Neutrophil (primary cell): Measurements from ENCODE around the gene THAP3.

Experiments
- H3K27ac ChIP-seq: fragments of 200-600 bp; sonication (generic); 2 replicates; pipeline ENCODE4 v1.5.1; 2016; ENCODE audit warnings: mild to moderate bottlenecking, moderate library complexity
- H3K27me3 ChIP-seq: fragments of 200-600 bp; sonication (generic); 2 replicates; pipeline ENCODE4 v1.6.0; 2016; ENCODE audit warnings: mild to moderate bottlenecking
- H3K36me3 ChIP-seq: fragments of 200-600 bp; sonication (generic); 2 replicates; pipeline ENCODE4 v1.5.1; 2017
- H3K4me1 ChIP-seq, 2 experiments: fragments of 200-600 bp in 1 of 2; sonication (generic) in 1 of 2; 1 replicate in 1 of 2; 2 replicates in 1 of 2; pipeline versions ENCODE4 v1.5.1 to v1.6.1; 2013 to 2016; ENCODE audit warnings: low read depth in 1 of 2, low read length in 1 of 2, mild to moderate bottlenecking in 1 of 2, moderate library complexity in 1 of 2; ENCODE audit not compliant: control insufficient read depth in 1 of 2, insufficient read depth in 1 of 2
- H3K4me3 ChIP-seq, 2 experiments: fragments of 200-600 bp in 1 of 2; sonication (generic) in 1 of 2; 1 replicate in 1 of 2; 2 replicates in 1 of 2; pipeline ENCODE4 v1.5.1; 2013 to 2016; ENCODE audit warnings: low read depth in 1 of 2, low read length in 1 of 2, mild to moderate bottlenecking in 1 of 2, moderate library complexity in 1 of 2
- H3K9me3 ChIP-seq: fragments of 200-600 bp; sonication (generic); 2 replicates; pipeline ENCODE4 v1.5.1; 2016
- TF ChIP-seq, protein P1 (sequence below): fragments of 200-600 bp; sonication (generic); IDR thresholded peaks from 2 replicates; pipeline ENCODE4 v1.5.1; 2016; ENCODE audit warnings: antibody characterized with exemption

THAP3 gene

DNA sequence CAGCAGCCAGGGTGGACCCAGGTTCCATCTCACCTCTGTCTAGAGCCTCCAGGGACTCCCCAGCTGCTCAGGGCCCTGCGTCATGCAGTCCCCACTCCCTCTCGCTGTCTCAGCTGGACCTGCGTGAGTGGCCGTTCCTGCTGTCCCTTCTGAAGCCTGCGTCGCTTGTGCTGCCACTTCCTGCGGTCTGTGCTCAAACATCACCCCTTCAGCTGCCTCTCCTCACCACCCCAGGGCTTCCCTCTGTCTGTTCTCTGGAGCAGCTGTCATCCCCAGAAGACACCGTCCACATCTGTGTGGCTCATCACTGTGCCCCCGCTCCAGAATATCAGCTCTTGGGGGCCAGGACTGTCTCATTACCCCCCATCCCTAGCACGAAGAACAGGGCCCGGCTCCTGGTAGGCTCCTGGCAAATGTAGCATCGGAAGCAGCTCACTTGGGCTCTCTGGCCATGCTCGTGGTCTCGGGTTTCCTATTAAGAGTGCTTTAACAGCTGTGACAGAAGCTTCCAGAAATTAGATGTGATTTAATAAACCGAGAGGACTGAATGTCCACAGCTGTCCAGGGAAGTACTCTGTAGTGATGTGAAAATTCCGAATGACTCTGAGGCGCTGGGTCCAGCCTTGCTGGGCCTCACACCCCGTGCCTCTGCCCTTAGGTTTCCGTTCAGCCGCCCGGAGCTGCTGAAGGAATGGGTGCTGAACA, 3.3 kb downstream of the THAP3 start:
- TF ChIP-seq, protein P1, sequence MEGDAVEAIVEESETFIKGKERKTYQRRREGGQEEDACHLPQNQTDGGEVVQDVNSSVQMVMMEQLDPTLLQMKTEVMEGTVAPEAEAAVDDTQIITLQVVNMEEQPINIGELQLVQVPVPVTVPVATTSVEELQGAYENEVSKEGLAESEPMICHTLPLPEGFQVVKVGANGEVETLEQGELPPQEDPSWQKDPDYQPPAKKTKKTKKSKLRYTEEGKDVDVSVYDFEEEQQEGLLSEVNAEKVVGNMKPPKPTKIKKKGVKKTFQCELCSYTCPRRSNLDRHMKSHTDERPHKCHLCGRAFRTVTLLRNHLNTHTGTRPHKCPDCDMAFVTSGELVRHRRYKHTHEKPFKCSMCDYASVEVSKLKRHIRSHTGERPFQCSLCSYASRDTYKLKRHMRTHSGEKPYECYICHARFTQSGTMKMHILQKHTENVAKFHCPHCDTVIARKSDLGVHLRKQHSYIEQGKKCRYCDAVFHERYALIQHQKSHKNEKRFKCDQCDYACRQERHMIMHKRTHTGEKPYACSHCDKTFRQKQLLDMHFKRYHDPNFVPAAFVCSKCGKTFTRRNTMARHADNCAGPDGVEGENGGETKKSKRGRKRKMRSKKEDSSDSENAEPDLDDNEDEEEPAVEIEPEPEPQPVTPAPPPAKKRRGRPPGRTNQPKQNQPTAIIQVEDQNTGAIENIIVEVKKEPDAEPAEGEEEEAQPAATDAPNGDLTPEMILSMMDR, result no peak
- H3K4me3 ChIP-seq, result no peak overlapping the region
- H3K36me3 ChIP-seq, result peaks cover 49% of the 10 kb centered on the region
- no peaks in the 10 kb centered on the region for H3K27me3 ChIP-seq
- H3K9me3 ChIP-seq, result no peaks in the 10 kb centered on the region
- peaks cover 13 to 17% of the 10 kb centered on the region in 2 experiments for H3K4me1 ChIP-seq
- H3K27ac ChIP-seq, result no peak overlapping the region

DNA sequence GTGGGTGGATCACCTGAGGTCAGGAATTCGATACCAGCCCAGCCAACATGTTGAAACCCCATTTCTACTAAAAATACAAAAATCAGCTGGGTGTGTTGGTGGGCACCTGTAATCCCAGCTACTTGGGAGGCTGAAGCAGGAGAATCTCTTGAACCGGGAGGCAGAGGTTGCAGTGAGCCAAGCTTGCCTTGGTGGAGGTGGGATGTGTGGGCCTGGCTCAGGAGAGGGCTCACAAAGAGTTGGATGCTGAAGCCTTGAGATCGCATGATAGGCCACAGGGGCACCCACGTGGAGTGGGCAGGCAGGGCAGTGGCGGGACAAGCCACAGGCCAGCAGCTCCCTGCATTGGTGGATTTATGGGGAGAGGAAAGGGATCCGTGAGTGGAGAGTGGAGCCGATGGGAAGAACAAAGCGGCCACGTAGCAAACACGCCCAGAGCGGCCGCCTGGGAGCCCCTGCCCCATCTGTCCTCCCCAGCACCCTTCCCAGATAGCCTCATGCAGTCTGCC, 4.4 kb downstream of the THAP3 start:
- TF ChIP-seq, protein P1, result no peak
- Histone ChIP-seq H3K27ac (no peak overlapping the region), H3K9me3 (no peaks in the 10 kb centered on the region), H3K27me3 (no peaks in the 10 kb centered on the region), H3K4me1 (peaks cover 13 to 17% of the 10 kb centered on the region in 2 experiments), H3K36me3 (peaks cover 59% of the 10 kb centered on the region), H3K4me3 (no peak overlapping the region)

DNA sequence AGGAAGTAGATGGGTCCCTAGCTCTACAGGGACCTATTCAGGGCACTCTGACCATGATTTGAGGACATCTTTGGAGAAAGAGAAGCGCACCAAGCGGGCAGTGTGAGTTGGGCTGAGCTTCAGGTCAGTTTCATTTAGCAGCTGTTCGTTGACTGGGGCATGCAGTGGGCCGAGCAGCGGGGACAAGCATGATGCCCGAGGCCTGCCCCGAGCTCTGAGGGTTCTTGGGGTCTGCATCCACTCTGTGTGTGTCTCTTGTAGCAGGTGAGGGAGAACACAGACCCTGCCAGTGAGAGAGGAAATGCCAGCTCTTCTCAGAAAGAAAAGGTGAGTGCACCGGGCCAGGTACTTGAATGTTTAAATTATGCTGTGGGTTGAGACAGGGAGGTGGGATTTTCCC, 5.4 kb downstream of the THAP3 start:
- no peak overlapping the region for H3K4me3 ChIP-seq
- H3K36me3 ChIP-seq, result peaks cover 69% of the 10 kb centered on the region

DNA sequence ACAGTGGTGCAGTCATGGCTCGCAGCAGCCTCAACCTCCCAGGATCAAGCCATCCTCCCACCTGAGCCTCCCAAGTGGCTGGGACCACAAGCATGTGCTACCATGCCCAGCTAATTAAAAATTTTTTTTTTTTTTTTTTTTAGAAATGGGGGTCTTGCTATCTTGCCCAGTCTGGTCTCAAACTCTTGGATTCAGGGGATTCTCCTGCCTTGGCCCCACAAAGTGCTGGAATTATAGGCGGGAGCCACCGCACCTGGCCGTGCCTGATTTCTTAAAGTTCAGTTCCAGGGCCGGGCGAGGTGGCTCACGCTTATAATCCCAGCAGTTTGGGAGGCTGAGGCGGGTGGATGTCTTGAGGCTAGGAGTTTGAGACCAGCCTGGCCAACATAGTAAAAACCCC, 6.4 kb downstream of the THAP3 start:
- peaks cover 79% of the 10 kb centered on the region for H3K36me3 ChIP-seq
- no peak overlapping the region for H3K4me3 ChIP-seq
- TF ChIP-seq, protein P1, result no peak
- peaks cover 3 to 5% of the 10 kb centered on the region in 2 experiments for H3K4me1 ChIP-seq
- no peak overlapping the region for H3K27ac ChIP-seq
- no peaks in the 10 kb centered on the region for H3K27me3 ChIP-seq
- H3K9me3 ChIP-seq, result no peaks in the 10 kb centered on the region

More for the DNA sequence above, 5.4 kb downstream of the THAP3 start:
- Histone ChIP-seq H3K27me3 (no peaks in the 10 kb centered on the region), H3K27ac (no peak overlapping the region), H3K4me1 (peaks cover 9 to 13% of the 10 kb centered on the region in 2 experiments), H3K9me3 (no peaks in the 10 kb centered on the region)
- TF ChIP-seq, protein P1, result no peak

DNA sequence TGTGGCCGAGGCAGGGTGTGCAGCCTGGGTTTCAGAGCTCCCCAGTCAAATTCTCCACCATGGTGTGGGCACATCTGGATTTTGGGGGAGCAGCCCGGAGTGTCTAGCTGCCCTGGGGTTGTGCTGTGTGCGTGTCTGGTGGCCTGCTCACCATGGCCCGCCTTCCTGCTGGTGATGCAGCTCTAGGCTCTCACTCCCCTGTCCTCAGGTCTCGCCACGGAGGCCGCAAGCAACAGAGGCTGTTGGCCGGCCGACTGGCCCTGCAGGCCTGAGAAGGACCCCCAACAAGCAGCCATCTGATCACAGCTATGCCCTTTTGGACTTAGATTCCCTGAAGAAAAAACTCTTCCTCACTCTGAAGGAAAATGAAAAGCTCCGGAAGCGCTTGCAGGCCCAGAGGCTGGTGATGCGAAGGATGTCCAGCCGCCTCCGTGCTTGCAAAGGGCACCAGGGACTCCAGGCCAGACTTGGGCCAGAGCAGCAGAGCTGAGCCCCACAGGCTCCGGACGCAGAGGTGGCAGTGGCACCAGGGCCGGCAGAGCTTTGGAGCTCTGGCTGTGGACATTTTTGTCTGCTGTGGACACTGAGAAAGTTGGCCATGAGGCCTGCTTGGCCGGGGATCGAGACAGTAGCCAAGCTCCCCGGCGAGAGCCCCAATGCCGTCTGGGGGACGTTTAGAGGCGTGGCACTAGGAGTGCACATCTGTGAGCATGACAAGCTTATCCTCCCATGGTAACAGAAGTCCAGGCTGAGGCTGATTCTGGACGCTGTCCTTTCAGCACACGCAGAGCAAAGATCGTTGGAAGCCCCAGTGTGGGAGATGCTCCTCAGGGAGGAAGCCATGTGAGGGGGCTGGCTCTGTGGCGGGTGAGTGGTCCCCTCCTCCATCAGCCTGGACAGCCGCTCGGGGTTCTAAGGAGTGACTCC, 8.2 kb downstream of the THAP3 start:
- peaks cover 96% of the 10 kb centered on the region for H3K36me3 ChIP-seq
- no peak overlapping the region for H3K27ac ChIP-seq
- no peaks in the 10 kb centered on the region for H3K27me3 ChIP-seq
- no peaks in the 10 kb centered on the region for H3K4me1 ChIP-seq
- H3K4me3 ChIP-seq, result no peak overlapping the region
- no peaks in the 10 kb centered on the region for H3K9me3 ChIP-seq
- TF ChIP-seq, protein P1, result no peak
